Brain microvascular endothelial cell (primary cell): ENCODE results near the gene ZNF229.
"Not testable (repeated sequence)": the region's sequence is repeated elsewhere in the genome, so short reads cannot be mapped to it uniquely, and the experiment has no call there.

ENCODE experiments used
- DNase-seq: peaks from one replicate; pipeline ENCODE4 v3.0.0-alpha.2; 2020
- H3K27ac ChIP-seq: fragments of 250-450 bp; sonication (Bioruptor Pico); 2 replicates; pipeline ENCODE4 v1.5.1; 2020; ENCODE audit warnings: mild to moderate bottlenecking, moderate library complexity
- H3K27me3 ChIP-seq: fragments of 250-450 bp; sonication (Bioruptor Pico); replicated peaks from 2 replicates; pipeline ENCODE4 v1.5.1; 2020; ENCODE audit warnings: mild to moderate bottlenecking
- H3K36me3 ChIP-seq: fragments of 250-450 bp; sonication (Bioruptor Pico); replicated peaks from 2 replicates; pipeline ENCODE4 v1.5.1; 2020; ENCODE audit warnings: mild to moderate bottlenecking
- H3K4me3 ChIP-seq: 2 replicates; pipeline ENCODE4 v1.5.1; 2011; ENCODE audit warnings: low read depth, mild to moderate bottlenecking, control low read depth, low read length, moderate library complexity
- in situ Hi-C: cut with HindIII; loops from 2 replicates; pipeline ENCODE4 v1.10.0; 2017; ENCODE audit warnings: low sequenced_read_pairs, low pct_ligation_motif_present
- TF ChIP-seq, protein P1 (sequence below): IDR thresholded peaks from 2 replicates; pipeline ENCODE4 v1.5.1; 2011; ENCODE audit warnings: low read depth, mild to moderate bottlenecking, moderate library complexity, low read length, control low read depth, inconsistent platforms; ENCODE audit errors: missing control alignments

Gene ZNF229

DNA sequence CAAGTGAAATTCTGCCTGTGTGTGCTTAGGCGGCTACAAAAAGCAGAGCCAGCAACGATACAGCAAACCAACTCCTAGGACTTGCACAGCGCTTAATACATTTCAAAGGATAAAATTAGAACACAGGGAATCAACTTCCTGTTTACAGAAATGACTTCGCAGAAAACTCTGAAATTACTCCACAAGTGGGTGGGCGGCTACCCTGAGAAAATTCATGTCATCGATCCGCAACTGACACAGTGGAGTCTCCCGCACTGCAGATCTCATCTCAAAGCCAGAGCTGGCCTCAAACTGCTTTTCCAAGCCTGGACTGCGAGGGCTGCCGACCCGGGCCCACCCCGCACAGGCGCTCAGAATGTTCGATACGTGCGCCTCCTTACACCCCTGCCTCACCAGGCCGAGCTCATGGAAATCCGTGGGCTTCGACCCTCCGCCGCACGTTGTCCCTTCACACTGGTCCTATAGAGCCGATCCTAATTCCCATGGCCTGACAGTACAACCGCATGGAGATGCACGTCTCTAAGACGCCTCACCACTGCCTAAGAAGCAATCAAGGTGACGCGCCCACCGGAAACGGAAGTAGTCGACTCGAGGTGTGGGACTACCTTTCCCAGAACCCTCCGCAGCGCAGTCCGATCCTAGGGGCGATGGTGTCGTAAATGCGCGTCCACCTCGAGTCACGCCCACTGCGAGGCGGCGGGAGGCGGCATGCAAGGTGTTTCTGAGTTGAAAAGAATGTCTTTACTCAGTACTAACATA, at the start of gene ZNF229:
ZNF229 (minus strand) TSS at position 557 of the 759 bp plus-strand sequence. CDS start 5,625 bp downstream, outside the sequence.
- in situ Hi-C loops = no loop called here
- DNase-seq = peak; percentile 94
- Histone ChIP-seq H3K36me3 (peaks cover 17% of the 10 kb centered on the region), H3K27ac (peak within 1 kb of the TSS; percentile 72), H3K4me3 (peak within 1 kb of the TSS; percentile 75), H3K27me3 (no peaks in the 10 kb centered on the region)
- TF ChIP-seq, protein P1, sequence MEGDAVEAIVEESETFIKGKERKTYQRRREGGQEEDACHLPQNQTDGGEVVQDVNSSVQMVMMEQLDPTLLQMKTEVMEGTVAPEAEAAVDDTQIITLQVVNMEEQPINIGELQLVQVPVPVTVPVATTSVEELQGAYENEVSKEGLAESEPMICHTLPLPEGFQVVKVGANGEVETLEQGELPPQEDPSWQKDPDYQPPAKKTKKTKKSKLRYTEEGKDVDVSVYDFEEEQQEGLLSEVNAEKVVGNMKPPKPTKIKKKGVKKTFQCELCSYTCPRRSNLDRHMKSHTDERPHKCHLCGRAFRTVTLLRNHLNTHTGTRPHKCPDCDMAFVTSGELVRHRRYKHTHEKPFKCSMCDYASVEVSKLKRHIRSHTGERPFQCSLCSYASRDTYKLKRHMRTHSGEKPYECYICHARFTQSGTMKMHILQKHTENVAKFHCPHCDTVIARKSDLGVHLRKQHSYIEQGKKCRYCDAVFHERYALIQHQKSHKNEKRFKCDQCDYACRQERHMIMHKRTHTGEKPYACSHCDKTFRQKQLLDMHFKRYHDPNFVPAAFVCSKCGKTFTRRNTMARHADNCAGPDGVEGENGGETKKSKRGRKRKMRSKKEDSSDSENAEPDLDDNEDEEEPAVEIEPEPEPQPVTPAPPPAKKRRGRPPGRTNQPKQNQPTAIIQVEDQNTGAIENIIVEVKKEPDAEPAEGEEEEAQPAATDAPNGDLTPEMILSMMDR = no peak

DNA sequence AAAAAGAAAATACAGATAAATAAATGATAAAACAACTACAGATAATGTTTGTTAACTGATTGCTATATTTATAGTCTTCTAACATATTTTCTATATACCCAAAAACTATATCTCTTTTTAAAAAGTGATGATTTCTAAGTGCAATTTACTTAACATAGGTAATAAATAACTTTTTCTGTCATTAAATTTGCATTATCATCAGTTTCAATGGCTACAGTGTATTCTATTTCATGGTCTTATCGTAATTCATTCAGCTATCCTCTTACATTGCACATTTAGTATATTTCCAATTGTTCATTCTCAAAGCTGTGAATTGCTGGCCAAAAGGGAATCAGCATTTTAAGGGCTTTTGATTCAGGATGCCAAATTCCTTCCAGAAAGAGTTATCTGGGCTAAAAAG, 48.4 kb upstream of the ZNF229 start:
- Histone ChIP-seq H3K4me3 (no peak overlapping the region), H3K27ac (no peak overlapping the region), H3K27me3 (no peaks in the 10 kb centered on the region), H3K36me3 (peaks cover 19% of the 10 kb centered on the region)
- no peak for DNase-seq
- TF ChIP-seq, protein P1 = no peak
- in situ Hi-C loops = no loop called here

DNA sequence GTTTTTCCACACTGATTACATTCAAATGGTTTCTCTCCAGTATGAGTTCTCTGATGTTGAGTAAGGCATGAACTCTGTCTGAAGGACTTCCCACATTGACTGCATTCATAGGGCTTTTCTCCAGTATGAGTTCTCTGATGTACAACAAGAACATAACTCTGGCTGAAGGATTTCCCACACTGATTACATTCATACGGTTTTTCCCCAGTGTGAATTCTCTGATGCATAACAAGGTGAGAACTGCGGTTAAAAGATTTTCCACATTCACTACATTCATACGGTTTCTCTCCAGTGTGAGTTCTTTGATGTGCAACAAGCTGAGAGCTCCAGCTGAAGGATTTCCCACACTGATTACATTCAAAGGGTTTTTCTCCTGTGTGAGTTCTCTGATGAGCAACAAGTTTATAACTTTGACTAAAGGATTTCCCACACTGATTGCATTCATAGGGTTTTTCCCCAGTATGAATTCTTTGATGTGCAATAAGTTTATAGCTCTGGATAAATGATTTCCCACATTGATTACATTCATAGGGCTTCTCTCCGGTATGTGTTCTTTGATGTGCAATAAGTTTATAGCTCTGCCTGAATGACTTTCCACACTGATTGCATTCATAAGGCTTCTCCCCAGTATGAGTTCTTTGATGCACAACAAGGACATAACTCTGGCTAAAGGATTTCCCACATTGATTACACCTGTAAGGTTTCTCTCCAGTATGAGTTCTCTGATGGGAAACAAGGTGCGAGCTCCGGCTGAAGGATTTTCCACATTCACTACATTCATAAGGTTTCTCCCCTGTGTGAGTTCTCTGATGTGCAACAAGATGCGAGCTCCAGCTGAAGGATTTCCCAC, 28.5 kb upstream of the ZNF229 start:
- no peak overlapping the region for H3K4me3 ChIP-seq
- no peaks in the 10 kb centered on the region for H3K27me3 ChIP-seq
- in situ Hi-C loops = no loop called here
- DNase-seq = no peak
- peaks cover 42% of the 10 kb centered on the region for H3K36me3 ChIP-seq
- TF ChIP-seq, protein P1 = no peak
- no peak overlapping the region for H3K27ac ChIP-seq

DNA sequence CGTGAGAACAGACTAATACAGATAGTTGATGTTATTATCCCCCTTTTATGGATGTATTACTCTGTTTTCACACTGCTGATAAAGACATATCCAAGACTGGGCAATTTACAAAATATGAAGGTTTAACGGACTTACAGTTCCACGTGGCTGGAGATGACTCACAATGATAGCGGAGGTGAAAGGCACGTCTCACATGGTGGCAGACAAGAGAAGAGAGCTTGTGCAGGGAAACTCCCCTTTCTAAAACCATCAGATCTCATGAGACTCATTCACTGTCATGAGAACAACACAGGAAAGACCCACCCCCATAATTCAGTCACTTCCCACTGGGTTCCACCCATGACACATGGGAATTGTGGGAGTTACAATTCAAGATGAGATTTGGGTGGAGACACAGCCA, 20.5 kb upstream of the ZNF229 start:
- in situ Hi-C loops, H3K4me3 ChIP-seq: not testable (repeated sequence)

DNA sequence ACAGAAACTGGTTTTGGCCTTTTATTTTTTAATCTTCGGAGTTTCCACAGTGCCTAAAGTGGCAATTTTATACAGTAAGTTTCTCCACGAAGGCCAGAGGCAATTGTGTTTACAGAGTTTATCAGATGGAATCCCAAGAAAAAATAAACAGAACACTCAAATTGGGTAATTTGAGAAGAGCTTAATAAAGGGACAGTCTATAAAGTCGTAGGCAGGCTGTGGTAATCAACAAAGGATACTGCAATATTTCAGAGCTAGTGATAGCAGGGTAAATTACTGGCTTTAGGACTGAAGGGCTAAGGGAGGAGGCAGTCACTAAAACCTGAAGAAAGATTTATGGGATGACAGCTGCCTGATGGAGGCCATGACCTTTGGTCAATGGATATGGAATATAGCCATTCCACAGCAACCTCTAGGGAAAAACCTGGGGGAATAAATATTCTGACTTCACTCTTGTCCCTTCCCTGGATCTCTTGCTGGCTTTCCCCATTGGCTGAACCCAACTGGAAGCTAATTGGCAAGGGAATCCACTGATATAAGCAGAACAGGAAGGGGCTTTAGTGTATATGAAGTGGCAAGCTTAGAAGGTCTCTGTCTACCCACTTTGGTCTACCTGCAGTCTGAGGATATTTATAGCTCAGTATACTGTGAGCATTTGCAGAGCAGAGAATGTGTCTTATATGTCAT, 14.5 kb upstream of the ZNF229 start:
- H3K27ac ChIP-seq, in situ Hi-C loops, DNase-seq, H3K4me3 ChIP-seq, H3K36me3 ChIP-seq, H3K27me3 ChIP-seq: not testable (repeated sequence)

More for the DNA sequence above, 20.5 kb upstream of the ZNF229 start:
- H3K27me3 ChIP-seq, DNase-seq, H3K27ac ChIP-seq, H3K36me3 ChIP-seq: not testable (repeated sequence)

DNA sequence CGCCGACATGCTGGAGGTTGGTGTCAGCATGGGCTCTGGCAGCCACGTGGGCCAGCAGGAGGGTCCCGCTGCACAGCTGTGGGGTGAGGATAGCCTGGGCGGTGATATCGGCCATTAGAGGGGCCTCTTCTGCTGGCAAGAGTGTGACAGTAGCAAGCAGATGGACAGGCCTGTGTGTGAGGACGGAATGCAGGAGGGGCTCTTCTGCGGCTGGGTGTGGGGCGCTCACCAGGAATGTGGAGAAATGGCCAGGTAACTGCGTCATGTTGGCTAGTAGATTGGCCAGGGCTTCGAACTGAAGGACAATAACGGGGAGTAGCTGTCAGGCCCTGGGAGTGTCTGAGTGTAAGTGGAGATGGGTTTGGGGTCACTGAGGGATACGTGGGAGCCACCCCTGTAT, 7.7 kb upstream of the ZNF229 start:
- H3K27me3 ChIP-seq, H3K27ac ChIP-seq, H3K36me3 ChIP-seq, DNase-seq, in situ Hi-C loops, H3K4me3 ChIP-seq: not testable (repeated sequence)

DNA sequence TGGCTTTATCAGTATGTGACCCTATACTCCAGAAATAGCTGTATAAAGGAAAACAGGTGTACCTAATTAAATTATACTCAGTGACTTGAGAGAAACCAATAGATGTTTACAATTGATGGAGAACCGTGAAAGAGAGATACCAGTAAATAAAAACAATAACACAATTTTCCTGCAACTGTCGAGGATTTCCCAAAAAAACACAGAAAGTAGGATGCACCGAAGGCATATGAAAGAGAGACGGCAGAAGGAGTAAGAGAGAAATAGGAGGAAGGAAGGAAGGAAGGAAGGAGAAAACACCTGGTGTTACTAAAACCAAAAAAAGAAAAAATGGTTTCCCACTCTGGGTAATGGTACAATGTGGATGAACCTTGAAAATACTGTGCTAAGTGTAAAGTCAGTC, 6.8 kb upstream of the ZNF229 start:
- TF ChIP-seq, protein P1 = no peak
- H3K4me3 ChIP-seq = no peak overlapping the region
- DNase-seq = no peak
- in situ Hi-C loops = no loop called here
- no peaks in the 10 kb centered on the region for H3K36me3 ChIP-seq
- no peaks in the 10 kb centered on the region for H3K27me3 ChIP-seq
- H3K27ac ChIP-seq = no peak overlapping the region
